HL-60 (cell line): Measurements from ENCODE around the gene MNDA.

ENCODE experiments used
- GABPA ChIP-seq: IDR thresholded peaks from 2 replicates; pipeline ENCODE4 v1.6.1; 2012; ENCODE audit warnings: low read depth
- POLR2AphosphoS5 ChIP-seq: IDR thresholded peaks from 2 replicates; pipeline ENCODE4 v1.6.1; 2012; ENCODE audit warnings: low read depth
- SPI1 ChIP-seq: IDR thresholded peaks from 2 replicates; pipeline ENCODE4 v1.6.1; 2012; ENCODE audit warnings: low read depth, mild to moderate bottlenecking, borderline replicate concordance
- TF ChIP-seq, protein P1 (sequence below): IDR thresholded peaks from one replicate; pipeline ENCODE4 v1.5.1; 2011; ENCODE audit warnings: low read length, control low read depth, inconsistent platforms; ENCODE audit not compliant: insufficient read depth
- TF ChIP-seq, protein P2 (sequence below): IDR thresholded peaks from 2 replicates; pipeline ENCODE4 v1.6.1; 2012; ENCODE audit warnings: low read depth; ENCODE audit not compliant: insufficient replicate concordance

DNA sequence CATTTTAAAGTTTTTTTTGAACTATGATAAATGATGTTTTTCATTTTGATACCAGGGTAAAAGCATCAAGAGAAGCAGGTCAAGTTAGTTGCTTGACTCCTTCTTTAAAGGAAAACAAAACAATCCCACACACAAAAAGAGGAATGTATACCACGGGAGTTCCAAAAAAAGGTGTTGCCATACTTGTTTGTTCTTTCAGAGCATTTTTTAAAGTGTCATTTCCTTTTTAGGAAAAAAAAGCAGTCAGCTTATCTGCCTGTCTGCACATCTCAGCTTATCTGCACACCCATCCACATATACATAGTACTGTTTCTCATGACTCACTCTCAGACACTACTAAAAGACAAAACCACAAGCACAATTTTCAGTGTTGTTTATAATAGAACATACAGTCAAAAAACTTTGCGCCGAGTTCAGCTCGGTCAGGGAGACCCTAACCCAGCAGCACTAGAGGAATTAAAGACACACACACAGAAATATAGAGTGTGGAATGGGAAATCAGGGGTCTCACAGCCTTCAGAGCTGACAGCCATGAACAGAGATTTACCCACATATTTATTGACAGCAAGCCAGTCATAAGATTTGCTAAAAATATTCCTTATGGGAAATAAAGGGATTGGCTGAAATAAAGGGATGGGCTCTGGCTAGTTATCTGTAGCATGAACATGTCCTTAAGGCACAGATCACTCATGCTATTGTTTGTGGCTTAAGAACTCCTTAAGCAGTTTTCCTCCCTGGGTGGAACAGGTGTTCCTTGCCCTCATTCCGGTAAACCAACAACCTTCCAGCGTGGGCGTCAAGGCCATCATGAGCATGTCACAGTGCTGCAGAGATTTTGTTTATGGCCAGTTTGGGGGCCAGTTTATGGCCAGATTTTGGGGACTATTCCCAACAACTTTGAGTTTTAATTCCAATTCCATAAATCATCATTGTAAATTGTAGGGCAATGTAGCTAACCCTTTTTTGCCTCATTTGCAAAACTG is 11.4 kb upstream of the MNDA start:
- TF ChIP-seq, protein P1, sequence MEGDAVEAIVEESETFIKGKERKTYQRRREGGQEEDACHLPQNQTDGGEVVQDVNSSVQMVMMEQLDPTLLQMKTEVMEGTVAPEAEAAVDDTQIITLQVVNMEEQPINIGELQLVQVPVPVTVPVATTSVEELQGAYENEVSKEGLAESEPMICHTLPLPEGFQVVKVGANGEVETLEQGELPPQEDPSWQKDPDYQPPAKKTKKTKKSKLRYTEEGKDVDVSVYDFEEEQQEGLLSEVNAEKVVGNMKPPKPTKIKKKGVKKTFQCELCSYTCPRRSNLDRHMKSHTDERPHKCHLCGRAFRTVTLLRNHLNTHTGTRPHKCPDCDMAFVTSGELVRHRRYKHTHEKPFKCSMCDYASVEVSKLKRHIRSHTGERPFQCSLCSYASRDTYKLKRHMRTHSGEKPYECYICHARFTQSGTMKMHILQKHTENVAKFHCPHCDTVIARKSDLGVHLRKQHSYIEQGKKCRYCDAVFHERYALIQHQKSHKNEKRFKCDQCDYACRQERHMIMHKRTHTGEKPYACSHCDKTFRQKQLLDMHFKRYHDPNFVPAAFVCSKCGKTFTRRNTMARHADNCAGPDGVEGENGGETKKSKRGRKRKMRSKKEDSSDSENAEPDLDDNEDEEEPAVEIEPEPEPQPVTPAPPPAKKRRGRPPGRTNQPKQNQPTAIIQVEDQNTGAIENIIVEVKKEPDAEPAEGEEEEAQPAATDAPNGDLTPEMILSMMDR: no peak
- no peak for TF ChIP-seq POLR2AphosphoS5
- TF ChIP-seq, protein P2, sequence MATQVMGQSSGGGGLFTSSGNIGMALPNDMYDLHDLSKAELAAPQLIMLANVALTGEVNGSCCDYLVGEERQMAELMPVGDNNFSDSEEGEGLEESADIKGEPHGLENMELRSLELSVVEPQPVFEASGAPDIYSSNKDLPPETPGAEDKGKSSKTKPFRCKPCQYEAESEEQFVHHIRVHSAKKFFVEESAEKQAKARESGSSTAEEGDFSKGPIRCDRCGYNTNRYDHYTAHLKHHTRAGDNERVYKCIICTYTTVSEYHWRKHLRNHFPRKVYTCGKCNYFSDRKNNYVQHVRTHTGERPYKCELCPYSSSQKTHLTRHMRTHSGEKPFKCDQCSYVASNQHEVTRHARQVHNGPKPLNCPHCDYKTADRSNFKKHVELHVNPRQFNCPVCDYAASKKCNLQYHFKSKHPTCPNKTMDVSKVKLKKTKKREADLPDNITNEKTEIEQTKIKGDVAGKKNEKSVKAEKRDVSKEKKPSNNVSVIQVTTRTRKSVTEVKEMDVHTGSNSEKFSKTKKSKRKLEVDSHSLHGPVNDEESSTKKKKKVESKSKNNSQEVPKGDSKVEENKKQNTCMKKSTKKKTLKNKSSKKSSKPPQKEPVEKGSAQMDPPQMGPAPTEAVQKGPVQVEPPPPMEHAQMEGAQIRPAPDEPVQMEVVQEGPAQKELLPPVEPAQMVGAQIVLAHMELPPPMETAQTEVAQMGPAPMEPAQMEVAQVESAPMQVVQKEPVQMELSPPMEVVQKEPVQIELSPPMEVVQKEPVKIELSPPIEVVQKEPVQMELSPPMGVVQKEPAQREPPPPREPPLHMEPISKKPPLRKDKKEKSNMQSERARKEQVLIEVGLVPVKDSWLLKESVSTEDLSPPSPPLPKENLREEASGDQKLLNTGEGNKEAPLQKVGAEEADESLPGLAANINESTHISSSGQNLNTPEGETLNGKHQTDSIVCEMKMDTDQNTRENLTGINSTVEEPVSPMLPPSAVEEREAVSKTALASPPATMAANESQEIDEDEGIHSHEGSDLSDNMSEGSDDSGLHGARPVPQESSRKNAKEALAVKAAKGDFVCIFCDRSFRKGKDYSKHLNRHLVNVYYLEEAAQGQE: no peak
- TF ChIP-seq GABPA: 0 out of 2 replicates have a peak, but pooled peaks have one; percentile 21
- no peak for TF ChIP-seq SPI1
